ENCODE data around the gene COG1.

Gene COG1

DNA sequence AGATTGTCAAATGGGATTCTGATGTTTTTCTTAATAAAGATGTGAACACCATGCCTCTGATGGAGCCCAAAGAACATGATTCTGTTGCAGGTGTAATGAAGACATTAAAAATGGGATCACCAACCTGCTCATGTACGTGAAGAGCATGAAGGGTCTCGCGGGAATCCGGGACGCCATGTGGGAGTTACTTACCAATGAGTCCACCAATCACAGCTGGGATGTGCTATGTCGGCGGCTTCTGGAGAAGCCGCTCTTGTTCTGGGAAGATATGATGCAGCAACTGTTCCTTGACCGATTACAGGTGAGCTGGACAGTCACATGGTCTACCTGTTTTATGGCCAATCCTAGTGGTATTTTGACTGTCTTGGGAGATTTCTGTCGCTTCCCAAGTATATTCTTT is 7.6 kb downstream of the COG1 start:
- no peak for DNase-seq (ENCODE audit: low read depth in 2 of 2)
- H3K4me3 ChIP-seq (replicated peaks in 1 of 2; ENCODE audit: low read depth in 2 of 2, low read length in 2 of 2) = no peak overlapping the region
- TF ChIP-seq, protein P1, sequence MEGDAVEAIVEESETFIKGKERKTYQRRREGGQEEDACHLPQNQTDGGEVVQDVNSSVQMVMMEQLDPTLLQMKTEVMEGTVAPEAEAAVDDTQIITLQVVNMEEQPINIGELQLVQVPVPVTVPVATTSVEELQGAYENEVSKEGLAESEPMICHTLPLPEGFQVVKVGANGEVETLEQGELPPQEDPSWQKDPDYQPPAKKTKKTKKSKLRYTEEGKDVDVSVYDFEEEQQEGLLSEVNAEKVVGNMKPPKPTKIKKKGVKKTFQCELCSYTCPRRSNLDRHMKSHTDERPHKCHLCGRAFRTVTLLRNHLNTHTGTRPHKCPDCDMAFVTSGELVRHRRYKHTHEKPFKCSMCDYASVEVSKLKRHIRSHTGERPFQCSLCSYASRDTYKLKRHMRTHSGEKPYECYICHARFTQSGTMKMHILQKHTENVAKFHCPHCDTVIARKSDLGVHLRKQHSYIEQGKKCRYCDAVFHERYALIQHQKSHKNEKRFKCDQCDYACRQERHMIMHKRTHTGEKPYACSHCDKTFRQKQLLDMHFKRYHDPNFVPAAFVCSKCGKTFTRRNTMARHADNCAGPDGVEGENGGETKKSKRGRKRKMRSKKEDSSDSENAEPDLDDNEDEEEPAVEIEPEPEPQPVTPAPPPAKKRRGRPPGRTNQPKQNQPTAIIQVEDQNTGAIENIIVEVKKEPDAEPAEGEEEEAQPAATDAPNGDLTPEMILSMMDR (IDR thresholded peaks at IDR 0.05; ENCODE audit: low read depth, low read length) = no peak

DNA sequence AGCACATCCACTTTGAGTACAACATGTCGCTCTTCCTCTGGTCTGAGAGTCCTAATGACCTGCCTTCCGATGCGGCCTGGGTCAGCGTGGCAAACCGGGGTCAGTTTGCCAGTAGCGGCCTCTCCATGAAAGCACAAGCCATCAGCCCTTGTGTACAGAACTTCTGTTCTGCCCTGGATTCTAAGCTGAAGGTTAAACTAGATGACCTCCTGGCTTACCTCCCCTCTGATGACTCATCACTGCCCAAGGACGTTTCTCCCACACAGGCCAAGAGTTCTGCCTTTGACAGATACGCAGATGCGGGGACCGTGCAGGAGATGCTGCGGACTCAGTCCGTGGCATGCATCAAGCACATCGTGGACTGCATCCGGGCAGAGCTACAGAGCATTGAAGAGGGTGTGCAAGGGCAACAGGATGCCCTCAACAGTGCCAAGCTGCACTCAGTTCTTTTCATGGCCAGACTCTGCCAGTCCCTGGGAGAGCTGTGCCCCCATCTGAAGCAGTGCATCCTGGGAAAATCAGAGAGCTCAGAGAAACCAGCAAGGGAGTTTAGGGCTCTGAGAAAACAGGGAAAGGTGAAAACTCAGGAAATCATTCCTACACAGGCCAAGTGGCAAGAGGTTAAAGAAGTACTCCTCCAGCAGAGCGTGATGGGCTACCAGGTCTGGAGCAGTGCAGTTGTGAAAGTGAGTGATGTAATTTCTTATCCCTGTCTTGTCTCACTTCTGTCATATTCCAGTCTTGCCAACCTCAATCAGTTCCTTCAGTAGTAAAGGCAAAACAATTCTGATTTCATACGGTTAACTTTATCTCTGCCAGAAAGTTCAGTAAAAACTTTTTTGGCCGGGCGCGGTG is 8.6 kb downstream of the COG1 start:
- H3K4me3 ChIP-seq (replicated peaks in 1 of 2; ENCODE audit: low read depth in 2 of 2, low read length in 2 of 2) = no peak overlapping the region
- DNase-seq (ENCODE audit: low read depth in 2 of 2) = no peak
- TF ChIP-seq, protein P1 (IDR thresholded peaks at IDR 0.05; ENCODE audit: low read depth, low read length) = no peak

DNA sequence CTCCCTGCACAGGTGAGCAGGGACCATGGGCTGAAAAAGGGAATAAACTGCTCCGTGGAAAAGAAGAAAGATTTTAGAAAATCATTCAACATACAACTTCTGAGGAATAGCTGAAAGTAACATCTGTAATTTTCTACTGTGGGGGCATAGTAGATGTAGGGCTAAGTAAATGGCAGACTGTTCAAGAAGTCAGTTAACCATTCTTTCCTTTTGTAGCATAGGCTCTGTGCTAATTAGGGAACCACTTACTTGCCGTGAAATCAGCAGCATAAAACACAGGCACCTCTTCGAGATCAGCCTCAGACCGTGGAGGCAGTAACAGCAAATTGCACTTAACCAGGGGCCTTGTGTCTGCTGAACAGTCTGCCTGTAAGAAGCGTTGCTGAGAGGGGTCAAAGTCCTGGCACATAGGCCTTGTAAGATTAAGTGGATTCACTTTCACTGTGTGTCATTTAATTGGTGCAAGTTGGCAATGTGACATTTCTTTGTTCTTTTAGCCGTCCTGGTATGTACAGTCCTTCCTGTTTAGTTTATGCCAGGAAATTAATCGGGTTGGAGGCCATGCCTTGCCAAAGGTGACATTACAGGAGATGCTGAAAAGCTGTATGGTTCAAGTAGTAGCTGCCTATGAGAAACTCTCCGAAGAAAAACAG is 10.4 kb downstream of the COG1 start:
- H3K4me3 ChIP-seq (replicated peaks in 1 of 2; ENCODE audit: low read depth in 2 of 2, low read length in 2 of 2) = no peak overlapping the region
- TF ChIP-seq, protein P1 (IDR thresholded peaks at IDR 0.05; ENCODE audit: low read depth, low read length) = no peak
- DNase-seq (ENCODE audit: low read depth in 2 of 2) = peak in 1 of 2 donors; percentile 65

DNA sequence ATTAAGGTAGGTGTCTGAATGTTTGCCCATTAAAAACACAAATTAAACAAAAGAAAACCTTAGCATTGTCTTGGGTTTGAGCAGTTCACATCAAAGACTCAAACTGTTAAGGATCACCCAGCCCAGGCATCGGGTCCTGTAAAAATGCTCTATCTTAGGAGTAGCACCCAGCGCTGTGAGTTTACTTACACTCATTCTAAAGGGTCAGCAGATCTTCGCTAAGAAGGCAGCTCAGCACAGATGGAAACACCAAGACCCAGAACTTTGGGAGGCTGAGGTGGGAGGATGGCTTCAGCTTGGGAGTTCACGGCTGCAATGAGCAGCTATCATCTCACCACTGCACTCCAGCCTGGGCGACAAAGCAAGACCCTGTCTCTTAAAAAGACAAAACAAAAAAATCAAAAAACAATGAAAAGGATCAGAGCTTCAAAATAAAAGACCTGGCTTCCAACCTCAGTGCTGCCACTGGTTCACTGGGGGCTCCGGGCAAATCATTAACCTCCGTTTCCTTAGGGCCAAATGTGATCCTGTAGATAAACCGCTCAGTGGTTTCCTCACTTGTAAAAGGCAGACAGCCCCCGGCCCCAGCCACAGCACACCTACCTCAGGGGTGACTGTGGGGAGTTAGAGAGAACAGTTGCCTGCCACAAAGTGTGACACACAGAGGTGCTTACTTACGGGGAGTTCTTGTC is 11.1 kb downstream of the COG1 start:
- no peak overlapping the region for H3K4me3 ChIP-seq (replicated peaks in 1 of 2; ENCODE audit: low read depth in 2 of 2, low read length in 2 of 2)
- DNase-seq (ENCODE audit: low read depth in 2 of 2) = no peak
- TF ChIP-seq, protein P1 (IDR thresholded peaks at IDR 0.05; ENCODE audit: low read depth, low read length) = no peak

DNA sequence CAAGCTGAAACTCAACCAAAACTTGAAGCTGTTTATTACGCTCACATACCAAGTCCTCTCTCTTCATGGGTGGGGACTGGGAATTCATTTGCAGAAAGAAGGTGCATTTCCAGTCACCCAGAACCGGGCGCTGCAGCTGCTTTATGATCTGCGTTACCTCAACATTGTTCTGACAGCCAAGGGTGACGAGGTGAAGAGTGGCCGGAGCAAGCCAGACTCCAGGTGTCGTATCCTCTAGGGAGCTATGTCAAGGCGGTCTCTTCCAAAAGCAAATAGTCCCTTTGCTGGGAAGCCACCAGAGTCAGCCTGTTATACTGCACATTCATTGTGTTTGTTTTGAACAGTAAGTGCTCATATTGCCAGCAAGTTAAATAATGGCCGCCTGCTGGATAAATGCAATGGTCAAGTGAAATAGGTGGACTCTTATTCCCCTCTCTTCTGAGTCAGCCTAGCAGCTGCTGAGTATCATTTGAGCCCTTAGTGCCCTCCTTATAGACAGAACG is 12.7 kb downstream of the COG1 start:
- no peak for DNase-seq (ENCODE audit: low read depth in 2 of 2)
- TF ChIP-seq, protein P1 (IDR thresholded peaks at IDR 0.05; ENCODE audit: low read depth, low read length) = no peak

DNA sequence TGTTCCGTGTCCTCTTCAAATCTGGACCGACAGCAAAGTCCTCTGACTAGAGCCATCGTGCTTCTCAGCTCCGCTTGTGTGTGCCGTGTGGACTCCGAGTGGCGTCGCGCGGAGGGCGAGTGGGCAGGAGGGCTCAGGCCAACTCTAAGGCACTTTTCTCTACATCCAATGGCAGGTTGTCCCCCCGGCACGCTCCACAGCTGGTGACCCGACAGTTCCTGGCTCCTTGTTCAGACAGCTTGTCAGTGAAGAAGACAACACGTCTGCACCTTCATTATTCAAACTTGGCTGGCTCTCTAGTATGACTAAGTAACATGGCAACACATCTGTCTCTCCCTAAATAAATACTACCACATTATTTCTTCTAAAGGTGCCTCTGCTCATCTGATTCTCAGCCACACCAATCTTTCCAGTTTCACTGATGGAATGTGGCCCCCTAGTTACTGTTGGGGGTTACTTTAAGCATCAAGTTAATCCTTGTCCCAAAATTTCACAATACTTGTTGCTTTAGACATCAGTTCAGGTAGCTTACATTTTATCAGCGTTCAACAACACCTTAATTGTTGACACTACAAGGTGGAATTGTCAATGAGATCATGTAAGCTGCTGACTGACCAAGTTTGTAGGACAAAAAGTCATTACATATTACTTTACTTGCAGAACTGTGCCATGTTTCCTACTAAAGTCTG is 15.4 kb downstream of the COG1 start:
- TF ChIP-seq, protein P1 (IDR thresholded peaks at IDR 0.05; ENCODE audit: low read depth, low read length) = no peak
- no peak for DNase-seq (ENCODE audit: low read depth in 2 of 2)
- no peak overlapping the region for H3K4me3 ChIP-seq (replicated peaks in 1 of 2; ENCODE audit: low read depth in 2 of 2, low read length in 2 of 2)

More for the DNA sequence above, 12.7 kb downstream of the COG1 start:
- H3K4me3 ChIP-seq (replicated peaks in 1 of 2; ENCODE audit: low read depth in 2 of 2, low read length in 2 of 2) = no peak overlapping the region

Data from cardiac fibroblast (primary cell).